ENCODE measurements around the gene SORCS2.

The SORCS2 gene

DNA sequence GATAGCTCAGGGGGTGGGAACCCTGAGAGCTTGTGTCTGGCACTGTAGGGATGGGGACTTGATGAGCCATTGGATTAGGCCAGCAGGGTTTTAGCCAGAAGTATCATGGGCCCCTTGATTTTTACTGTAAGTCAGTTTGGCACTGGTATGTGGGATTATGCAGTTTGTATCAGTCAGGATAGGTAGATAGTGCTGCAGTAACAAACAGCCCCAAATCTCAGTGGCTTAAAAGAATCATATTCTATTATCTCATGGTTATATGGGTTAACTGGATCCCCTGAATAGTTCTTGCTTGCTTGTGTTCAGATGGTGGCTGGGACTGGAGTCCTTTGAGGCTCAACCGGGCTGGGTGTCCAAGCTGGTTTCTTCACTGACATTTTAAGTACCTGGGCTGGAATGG lies 56.5 kb downstream of the SORCS2 start:
- DNase-seq, result no peak

DNA sequence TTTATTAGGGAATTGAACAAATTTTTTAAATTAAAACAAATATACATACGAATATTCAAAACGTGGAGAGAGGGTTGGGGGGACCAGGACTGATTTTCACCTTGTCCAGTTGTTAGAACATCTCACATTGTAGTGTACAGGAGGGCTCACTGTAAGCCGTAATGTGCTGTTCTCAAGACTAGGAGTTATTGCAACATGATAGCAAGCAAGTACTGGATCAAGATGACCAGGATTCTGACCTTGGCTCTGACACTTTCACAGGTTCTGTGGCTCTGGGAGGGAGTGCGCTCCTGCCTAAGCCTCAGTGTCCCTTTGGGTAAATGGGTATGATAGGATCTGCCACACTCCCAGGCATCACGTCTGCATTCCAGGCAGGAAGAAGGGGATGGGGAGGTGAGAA lies 59.0 kb downstream of the SORCS2 start:
- DNase-seq, result no peak

DNA sequence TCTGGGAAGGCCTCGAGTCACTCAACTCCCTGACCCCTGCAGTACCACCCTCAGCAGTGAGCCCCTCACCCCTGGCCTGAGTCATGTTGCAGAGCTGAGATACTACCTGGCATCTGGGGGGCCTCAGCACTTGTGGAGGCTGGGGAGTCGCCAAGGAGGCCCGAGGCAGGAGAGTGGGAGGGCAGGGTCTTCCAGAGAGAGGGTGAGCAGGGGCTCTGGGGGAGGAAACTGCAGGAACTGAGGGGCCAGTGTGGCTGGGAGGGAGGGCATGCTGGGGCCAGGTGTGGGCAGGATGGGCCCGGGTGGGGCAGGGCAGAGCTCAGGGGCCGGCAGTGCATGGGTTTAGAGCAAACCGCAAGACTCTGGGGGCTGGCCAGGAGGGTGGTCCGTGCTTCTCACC lies 59.7 kb downstream of the SORCS2 start:
- DNase-seq, result no peak

DNA sequence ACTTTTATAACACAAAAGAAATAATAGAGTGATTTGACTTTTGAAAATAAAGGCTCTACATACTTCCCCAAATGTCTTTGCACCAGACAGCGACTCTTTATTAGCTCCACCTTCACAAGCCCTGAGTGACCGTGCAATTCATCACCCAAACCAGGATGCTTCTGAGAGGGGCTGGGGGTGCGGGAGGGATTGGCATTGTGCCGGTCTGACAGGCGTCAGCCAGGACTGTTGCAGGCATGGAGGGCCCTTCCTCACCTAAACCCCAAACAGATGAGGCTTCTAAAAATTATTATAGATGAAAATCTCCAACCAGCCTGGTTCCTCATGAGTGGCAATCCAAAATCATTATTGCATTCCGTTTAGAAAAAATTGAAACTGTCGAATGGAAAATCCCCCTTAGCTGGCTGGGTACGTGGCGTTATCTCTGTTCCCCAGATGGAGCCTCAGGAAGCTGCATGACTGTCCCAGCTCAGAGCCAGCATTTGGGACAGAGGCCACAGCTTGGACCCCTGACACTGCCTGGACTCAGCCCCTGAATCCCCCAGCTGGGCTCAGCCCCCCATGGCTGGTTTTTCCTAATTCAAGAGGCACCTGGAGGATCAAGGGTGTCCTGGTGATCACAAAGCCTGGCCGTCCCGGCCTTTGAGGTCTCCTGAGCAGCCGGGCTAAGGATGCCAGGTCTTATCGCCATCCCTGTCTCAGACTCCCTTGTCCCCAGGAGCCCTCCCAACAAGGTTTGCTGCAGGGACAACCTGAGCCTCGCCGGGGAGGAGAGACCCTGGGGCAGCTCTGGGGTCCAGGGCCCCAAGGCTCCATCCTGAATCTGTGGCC lies 60.4 kb downstream of the SORCS2 start:
- DNase-seq, result no peak

DNA sequence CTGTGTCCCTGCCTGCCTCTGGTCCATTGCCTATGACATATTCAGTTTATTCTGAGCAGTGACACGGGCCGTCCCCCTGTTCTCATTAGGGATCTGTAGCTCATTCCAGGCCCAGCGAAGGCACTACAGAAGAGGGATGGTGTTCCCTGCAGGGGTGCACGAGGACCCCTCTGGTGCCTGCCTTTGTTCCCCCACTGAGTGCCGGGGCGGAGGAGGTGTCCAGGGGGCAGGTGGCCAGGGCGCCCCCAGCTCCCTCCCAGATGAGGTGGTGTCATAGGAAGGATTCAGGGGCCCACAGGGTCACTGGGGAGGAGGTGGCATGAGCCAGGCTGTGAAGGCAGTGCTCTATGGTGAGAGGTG lies 61.0 kb downstream of the SORCS2 start:
- no peak for DNase-seq

DNA sequence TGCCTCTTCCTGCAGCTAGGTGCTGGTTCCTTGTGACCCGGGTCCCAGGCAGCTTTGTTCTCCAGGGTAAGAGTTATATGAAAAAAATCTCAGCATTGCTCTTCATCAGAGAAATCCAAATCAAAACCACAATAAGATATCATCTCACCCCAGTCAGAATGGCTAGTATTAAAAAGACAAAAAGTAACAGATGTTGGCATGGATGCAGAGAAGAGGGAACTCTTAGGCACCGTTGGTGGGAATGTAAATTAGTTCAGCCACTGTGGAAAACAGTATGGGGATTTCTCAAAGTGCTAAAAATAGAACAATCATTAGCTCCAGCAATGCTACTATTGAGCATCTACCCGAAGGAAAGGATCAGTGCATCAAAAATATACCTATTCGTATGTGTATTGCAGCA lies 61.5 kb downstream of the SORCS2 start:
- DNase-seq, result no peak

DNA sequence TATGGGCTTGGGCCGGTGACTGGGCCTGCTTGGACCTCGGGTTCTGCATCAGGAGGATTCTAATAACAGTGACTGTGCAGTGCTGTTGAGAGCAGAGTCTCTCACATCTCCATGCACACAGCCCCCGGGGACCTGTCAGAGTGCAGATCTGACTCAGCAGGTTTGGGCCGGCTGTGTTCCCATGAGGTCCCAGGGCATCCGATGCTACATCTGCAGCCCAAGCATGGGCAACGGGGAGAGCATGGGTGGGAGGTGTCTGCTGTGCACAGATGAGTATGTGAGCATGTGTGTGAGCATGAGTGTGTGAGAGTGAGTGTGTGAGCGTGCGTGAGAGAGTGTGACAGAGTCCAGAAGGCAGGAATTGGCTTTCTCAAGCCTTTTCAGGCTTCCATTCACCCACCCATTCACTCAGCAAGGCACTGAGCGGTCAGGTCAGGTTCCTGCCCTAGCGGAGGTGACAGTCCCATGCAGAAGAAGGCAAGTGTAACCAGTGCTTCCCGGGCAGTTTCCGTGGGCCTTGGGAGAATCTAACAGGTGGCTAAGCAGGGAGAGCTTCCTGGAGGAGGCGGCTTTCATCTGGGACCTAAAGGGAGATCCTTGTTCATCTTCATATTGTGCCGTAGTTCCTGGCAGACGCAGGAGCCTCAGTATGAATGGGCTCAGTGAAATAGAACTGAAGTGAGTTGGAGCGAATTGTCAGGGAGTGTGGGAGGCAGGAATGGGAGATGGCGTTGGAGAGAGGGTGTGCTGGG lies 62.6 kb downstream of the SORCS2 start:
- no peak for DNase-seq

DNA sequence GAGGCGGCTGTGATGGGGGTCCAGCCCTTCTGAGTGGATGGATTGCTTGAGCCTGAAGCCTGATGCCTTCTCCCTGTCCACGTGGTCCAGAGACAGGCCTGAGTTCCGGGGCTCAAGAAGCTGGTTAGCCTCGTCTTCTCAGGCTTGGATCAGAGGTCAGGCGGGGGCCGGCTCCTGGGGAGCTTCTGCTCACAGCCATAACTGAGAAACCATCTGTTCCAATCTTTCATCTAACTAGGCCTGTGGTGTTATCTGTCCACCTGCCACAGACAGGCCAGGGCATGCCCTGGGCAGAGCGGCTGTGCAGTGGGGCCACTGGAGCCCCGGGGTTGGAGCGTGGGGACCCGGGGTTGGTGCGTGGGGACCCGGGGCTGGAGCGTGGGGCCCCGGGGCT lies 63.1 kb downstream of the SORCS2 start:
- DNase-seq, result no peak

DNA sequence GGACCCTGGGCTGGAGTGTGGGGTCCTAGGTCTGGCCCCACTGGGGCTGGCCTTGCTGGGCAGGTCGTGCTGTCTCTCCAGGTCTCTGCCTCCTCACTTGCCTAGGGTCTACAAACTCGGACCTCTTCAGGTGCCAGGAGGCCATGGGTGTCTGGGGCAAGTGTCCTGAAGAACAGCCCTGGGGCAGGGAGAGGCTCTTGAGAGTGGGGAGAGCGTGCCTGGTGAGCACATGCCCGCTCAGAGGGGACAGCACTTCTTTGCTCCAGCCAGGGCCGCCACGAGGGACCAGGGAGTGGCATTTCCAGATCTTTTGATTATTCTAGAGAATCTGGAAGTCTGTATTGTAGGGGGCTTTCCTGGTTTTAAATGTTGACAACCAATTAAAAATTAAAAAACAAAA lies 63.7 kb downstream of the SORCS2 start:
- no peak for DNase-seq

DNA sequence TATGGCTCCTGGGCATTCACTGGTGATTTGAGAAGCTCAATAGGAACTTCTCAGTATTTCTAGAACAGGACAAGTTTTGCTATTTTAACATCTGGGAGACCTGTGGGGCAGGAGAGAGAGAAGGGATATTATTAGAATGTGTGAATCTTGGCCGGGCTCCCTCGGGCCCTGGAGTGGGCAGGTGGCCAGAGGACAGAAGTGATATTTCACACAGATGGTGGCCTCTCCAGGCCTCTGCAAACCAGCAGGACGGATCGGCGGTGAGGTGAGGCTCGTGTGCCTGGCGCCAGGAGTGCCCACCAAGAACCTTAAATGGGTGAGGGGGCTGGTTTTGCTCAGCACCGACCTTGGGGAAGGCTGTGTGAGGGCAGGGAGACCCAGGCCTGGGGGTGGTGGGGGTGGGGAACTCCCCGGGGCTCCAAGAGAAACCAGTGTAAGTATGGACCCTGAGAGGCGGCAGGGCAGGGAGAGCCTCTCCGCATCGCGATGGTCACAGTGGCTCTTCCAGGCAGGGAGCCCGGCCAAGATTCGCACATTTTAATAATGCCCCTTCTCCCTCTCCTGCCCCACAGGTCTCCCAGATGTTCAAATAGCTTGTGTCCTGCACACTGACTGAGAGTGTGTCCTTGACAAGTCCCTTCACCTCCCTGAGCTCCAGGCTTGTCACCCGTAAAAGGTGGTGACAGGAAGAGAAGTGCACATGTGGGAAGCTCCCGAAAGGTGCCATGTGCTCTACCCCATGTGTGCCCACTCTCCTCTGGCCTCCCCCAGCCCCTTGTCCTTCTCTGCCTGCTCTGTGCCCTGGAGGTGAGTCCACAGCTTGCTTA lies 64.9 kb downstream of the SORCS2 start:
- no peak for DNase-seq

DNA sequence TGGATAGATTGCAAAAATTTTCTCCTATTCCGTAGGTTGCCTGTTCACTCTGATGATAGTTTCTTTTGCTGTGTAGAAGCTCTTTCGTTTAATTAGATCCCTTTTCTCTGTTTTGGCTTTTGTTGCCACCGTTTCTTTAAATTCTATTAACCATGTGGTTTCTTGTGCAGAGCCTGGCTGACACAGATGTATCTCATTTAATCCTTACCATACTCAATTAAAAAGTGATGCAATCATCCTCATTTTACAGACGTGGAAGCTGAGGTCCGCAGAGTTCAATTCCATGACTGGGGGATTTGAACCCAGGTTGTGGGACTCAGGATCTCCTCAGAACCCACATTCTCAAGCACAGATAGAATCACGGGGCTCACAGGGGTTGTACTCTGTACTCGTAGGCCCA lies 66.7 kb downstream of the SORCS2 start:
- DNase-seq, result no peak

DNA sequence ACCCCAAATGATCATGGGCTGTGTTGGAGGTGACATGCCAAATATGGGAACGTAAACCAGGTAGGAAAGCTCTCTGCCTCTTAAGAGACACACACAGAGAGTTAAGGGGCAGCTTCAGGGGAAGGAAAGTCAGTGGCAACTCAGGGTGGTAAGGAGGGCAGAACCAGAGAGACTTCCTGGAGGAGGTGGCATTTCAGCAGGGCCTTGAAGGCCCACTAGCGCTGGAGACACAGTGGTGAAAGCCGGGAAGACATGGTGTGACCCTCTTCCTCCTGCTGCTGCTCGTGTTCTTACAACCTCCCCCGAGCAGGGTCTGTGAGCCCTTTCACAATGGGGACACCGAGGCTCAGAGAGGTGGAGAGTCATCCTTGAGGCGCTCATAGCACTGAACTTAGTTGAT lies 68.2 kb downstream of the SORCS2 start:
- no peak for DNase-seq

DNA sequence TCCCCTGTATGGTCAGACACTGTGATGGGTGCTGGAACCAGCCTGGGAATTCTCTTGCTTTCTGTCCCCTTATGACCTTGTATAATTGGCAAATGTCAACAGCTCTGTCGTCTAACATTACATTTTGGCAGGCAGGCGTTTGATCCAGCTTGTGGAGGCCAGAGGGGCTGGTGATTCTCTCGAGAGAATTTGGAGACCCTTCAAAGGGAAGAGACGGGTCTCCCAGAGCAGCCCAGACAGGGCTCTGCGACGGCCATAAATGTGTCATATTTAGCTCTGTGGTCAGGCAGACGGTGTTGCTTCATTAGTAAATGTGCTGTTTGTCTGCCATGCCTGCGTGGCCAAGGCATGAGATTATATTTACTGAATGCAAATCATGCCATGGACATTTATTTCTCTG lies 68.7 kb downstream of the SORCS2 start:
- DNase-seq, result no peak

DNA sequence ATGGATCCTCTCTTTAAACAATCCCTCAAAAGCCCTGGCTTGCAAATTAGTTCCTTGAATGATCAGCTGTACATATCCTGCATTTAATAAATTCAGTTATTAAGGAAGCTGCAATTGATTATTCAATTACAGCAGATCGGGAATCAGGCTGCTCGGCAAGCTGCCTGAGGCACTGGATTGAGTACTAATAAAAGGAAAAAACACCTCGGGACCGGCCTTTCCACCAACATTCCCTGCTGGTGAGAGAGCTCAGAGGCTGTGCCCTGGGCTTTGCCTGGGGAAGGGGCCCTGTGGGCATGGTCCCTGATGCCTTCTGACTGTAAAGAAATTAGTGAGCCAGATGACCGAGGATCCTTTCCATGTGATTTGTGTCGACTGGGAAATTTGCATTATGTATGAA lies 69.2 kb downstream of the SORCS2 start:
- DNase-seq, result no peak

DNA sequence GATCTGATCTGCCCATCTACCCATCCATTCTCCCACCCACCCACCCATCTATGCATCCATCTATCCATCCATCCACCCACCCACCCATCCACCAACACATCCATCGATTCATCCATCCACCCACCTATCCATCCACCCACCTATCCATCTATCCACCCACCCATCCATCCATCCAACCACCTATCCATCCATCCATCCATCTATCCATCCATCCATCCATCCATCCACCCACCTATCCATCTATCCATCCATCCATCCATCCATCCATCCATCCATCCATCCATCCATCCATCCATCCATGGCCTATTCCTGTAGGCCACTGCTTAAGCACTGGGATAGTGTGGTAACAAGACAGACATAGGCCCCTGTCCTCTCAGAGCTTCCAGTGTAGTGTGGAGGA lies 69.8 kb downstream of the SORCS2 start:
- no peak for DNase-seq

DNA sequence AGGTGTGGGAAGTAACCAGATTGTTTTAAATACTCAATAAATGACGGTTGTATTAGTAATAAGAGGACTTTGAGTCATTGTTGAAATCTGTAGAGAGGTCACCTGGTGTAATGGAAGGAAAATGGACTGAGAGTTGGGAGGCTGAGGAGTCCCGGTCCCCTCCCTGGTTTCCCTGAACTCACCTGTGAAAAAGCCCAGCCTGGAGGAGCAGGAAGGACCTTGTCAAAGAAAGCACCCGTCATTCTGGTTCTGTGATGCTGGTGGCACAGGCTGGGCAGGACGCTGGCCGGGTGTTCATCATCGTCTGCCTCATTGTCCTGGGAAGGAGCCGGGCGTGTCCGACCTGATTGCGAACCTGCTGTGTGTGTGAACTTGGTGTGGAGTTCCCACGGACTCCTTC lies 70.8 kb downstream of the SORCS2 start:
- DNase-seq, result no peak

DNA sequence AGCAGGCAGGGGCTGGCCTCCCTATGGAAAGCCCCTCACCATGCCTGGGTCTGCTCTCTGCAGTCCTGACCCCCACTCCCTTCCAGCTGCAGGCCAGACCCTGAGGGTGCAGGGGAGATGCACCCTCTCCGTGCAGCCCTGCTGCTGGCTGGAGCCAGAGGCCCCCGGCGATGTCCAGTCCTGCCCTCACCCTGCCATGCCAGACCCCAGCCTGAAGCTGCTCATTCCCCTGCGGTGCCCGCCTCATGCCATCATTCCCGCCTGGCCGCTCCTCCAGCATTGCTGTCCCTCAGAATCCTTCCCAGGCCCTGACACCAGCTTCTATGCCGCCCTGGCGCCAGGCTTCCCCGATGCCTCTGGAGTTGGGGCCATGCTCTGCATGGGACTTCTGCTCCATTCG lies 72.4 kb downstream of the SORCS2 start:
- no peak for DNase-seq

DNA sequence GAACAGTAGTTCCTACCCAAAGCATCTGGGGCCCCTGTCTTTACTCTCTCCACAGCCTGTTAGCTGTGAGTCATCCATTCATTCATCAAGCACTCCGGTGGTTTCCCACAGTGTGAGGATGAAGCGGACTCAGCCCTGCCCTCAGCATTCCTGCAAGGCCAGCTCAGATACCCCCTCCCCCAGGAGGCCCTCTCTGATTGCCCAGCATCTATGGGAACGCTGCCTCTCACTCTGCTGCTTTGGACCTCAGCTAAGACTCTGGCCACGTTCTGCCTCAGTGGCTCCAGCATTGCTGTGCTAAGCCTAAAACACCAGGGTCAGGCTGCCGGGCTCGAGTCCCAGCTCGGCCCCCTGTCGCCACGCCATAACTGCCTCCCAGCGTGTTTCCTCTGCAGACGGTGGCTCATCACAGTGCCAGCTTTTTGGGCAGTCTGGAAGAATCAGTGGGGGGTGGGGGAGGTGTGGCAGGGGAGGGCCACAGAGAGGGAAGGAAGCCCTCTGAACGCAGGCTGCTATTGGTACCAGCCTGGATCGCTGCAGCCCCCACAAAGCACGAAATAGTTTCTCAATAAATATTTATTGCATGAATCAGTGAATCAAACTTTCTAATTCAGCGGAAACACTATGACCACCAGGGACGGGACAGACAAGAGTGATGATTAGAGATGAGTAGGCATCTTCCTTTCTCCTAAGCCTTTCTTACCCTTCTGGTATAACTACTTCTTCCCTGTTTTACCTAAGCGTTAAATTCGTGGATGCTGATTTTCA lies 74.4 kb downstream of the SORCS2 start:
- DNase-seq, result no peak

DNA sequence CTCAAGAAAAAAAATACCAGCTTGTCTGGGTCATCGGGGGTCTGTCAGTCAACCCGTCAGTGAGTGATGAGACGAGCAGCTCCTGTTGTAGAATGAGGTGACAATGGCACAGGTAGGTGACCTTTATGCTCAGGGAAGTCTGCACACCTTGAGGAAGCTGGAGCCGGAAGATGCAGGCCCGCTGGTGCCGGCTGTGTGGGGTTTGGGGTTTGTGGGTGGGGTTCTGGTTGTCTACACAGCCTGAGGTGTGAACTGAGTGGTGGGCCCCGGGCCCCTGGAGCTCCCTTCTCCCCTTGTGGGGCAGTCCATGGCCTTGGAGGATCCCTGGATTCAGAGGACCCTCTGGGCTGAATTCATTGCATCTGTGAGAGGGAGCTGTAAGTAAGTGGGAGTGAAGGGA lies 75.5 kb downstream of the SORCS2 start:
- no peak for DNase-seq

DNA sequence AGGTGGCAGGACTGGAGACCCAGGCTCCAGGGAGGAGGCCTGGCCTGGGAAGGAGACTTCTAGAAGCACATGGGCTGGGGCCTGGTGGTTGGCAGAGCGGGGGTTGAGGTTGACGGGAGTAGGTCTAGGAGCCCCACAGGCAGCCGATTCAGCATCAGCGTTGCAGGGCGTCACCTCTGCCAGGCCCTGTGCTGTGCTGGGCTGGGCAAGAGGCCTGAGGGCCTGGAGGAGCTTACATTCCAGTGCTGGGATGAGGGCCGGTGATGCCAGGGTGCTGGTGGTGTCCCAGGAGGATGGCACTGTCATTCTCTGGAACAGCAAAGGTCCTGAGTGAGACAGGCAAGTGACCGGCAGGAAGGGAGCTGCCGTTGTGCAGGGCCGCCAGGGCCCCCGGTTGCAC lies 76.6 kb downstream of the SORCS2 start:
- no peak for DNase-seq

DNA sequence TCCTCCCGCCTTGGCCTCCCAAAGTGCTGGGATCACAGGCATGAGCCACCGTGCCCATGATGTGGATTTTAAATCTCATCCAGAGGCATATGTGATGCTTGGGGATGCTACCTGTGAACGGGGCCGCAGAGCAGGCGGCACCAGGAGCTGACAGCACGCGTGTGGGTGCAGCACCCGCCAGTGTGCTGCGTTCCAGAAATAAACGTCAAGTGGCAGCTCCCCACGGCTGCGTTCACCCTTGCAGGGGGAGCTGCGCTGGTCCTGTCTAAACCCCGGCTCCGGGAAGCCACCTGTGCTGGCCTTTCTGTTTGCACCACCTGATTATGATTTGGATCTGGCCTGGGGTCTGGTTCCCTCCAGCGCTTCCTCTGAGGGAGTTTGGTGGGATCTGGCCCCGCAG lies 77.8 kb downstream of the SORCS2 start:
- DNase-seq, result no peak

DNA sequence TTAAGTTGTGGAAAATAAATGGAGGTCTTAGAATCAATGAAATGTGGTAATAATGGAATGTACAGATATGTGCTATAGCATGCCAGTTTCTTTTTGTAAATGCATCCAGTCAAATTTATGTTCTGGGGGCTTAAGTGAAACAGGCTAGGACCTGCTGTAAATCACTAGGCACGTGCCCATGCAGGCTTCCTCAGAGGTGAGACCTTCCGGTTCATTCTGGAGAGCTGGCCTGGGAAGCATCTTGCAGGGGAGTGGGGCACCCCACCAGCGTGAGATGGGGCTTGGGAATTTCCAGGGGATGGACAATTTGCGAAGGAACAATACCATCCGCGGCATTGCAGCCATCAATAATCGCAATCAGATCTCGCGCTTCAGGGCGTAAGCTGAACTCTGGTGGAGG lies 80.1 kb downstream of the SORCS2 start:
- DNase-seq, result no peak

DNA sequence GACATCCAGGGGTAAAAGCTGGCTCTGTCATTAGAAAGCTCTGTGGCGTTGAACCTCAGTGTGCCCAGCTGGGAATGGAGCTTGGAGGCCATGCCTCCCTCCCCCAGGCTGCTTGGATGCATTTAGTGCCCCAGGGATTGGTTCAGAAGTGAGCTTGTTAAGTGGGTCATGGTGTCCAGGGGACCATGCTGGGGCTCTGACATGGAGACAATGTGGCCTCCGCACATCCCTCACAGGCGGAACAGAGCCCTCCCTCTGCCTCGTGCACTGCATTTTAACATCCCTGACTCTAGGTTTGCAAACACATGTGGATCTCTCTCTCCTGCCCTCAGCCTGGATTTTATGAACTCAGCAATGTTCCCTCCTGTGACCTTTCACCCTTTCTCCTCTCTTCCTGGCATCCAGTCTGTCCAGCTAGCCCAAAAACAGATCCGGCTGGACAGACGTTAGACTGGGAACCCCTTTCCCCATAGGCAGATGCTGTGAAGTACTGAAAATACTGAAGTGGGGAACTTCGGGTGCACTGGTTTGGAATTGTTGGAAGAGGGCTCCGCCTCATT lies 81.5 kb downstream of the SORCS2 start:
- no peak for DNase-seq

All from activated naive CD4-positive, alpha-beta T cell (primary cell).